WTC11 (cell line): ENCODE results near the gene FALEC. TPM values are rescaled to one million over a fixed set of nuclear protein-coding genes. Genes with fewer than 3 reads are reported as not detected.

ENCODE experiments used
- ATAC-seq: fragments of 200-7000 bp; cut with Tn5 transposase; 2 replicates; pipeline ENCODE4 v1.10.0; 2021; ENCODE audit warnings: mild to moderate bottlenecking, moderate library complexity
- CTCF ChIA-PET: fragments of 300-600 bp; sonication (Branson Sonifier 250); formaldehyde crosslinking; loops from one replicate; lab custom pipeline; 2021; ENCODE audit warnings: antibody characterized with exemption; lab: Charles Lee
- POLR2A ChIA-PET: fragments of 350-600 bp; sonication (Branson Sonifier 250); formaldehyde crosslinking; loops from one replicate; lab custom pipeline; 2021; ENCODE audit warnings: antibody characterized with exemption; lab: Charles Lee
- DNase-seq: peaks from one replicate; pipeline ENCODE4 v3.0.0; 2021; ENCODE audit warnings: low spot score
- H3K27ac Mint-ChIP-seq: 2 replicates; pipeline ENCODE4 v1.8.0; 2021; ENCODE audit warnings: mixed read lengths
- H3K27me3 Mint-ChIP-seq: 2 replicates; pipeline ENCODE4 v1.8.0; 2021; ENCODE audit warnings: low read depth, mild to moderate bottlenecking, moderate library complexity, mixed read lengths
- H3K36me3 Mint-ChIP-seq: 2 replicates; pipeline ENCODE4 v1.8.0; 2021; ENCODE audit warnings: mixed read lengths
- H3K4me1 Mint-ChIP-seq: 2 replicates; pipeline ENCODE4 v1.8.0; 2022; ENCODE audit warnings: mixed read lengths
- H3K4me3 Mint-ChIP-seq: 2 replicates; pipeline ENCODE4 v1.8.0; 2021; ENCODE audit warnings: mild to moderate bottlenecking, moderate library complexity, mixed read lengths
- H3K9me3 Mint-ChIP-seq: 2 replicates; pipeline ENCODE4 v1.8.0; 2021; ENCODE audit warnings: mixed read lengths
- ELF4 ChIP-seq: sonication (generic); formaldehyde crosslinking; IDR thresholded peaks from 2 replicates; pipeline ENCODE4 v1.8.1; 2022; ENCODE audit warnings: low read depth, mild to moderate bottlenecking, moderate library complexity, missing genetic modification reagents
- EMX1 ChIP-seq: fragments of 250-450 bp; sonication (Bioruptor Pico); IDR thresholded peaks from 2 replicates; pipeline ENCODE4 v1.8.0; 2021; ENCODE audit warnings: mild to moderate bottlenecking
- GABPB1 ChIP-seq: sonication (generic); formaldehyde crosslinking; IDR thresholded peaks from 2 replicates; pipeline ENCODE4 v1.8.1; 2023; ENCODE audit warnings: mild to moderate bottlenecking, missing genetic modification reagents
- MXD4 ChIP-seq: fragments of 250-450 bp; sonication (Bioruptor Pico); IDR thresholded peaks from 2 replicates; pipeline ENCODE4 v1.8.0; 2021; ENCODE audit warnings: mild to moderate bottlenecking, moderate library complexity, borderline replicate concordance
- NFYB ChIP-seq: sonication (generic); formaldehyde crosslinking; conservative IDR thresholded peaks from 2 replicates; pipeline ENCODE4 v1.8.0; 2022; ENCODE audit warnings: low read depth, missing genetic modification reagents
- NR1H2 ChIP-seq: sonication (generic); formaldehyde crosslinking; IDR thresholded peaks from 2 replicates; pipeline ENCODE4 v1.9.0; 2021; ENCODE audit warnings: mild to moderate bottlenecking, moderate library complexity, missing genetic modification reagents
- NR2C2 ChIP-seq: sonication (generic); formaldehyde crosslinking; IDR thresholded peaks from 2 replicates; pipeline ENCODE4 v1.8.0; 2022; ENCODE audit warnings: mild to moderate bottlenecking, missing genetic modification reagents
- NR3C1 ChIP-seq: sonication (generic); formaldehyde crosslinking; conservative IDR thresholded peaks from 2 replicates; pipeline ENCODE4 v1.8.1; 2023; ENCODE audit warnings: low read depth, mild to moderate bottlenecking, missing genetic modification reagents
- SMAD3 ChIP-seq: sonication (generic); formaldehyde crosslinking; IDR thresholded peaks from 2 replicates; pipeline ENCODE4 v1.8.0; 2022; ENCODE audit warnings: missing genetic modification reagents, mild to moderate bottlenecking, borderline replicate concordance
- ZNF416 ChIP-seq: fragments of 250-450 bp; sonication (Bioruptor Pico); IDR thresholded peaks from 2 replicates; pipeline ENCODE4 v1.9.0; 2021; ENCODE audit warnings: mild to moderate bottlenecking, inconsistent platforms
- ZNF423 ChIP-seq: fragments of 250-450 bp; sonication (Bioruptor Pico); IDR thresholded peaks from 2 replicates; pipeline ENCODE4 v2.1.2; 2022; ENCODE audit warnings: mild to moderate bottlenecking, moderate library complexity
- ZNF671 ChIP-seq: fragments of 250-450 bp; sonication (Bioruptor Pico); IDR thresholded peaks from 2 replicates; pipeline ENCODE4 v1.8.0; 2021; ENCODE audit warnings: mild to moderate bottlenecking
- total RNA-seq: library from RNA; stranded (reverse); gene quantifications from 3 replicates; pipeline ENCODE4 v1.2.3, GENCODE V29; 2021
- TF ChIP-seq, protein P1 (sequence below): sonication (generic); formaldehyde crosslinking; IDR thresholded peaks from 2 replicates; pipeline ENCODE4 v1.8.0; 2023; ENCODE audit warnings: mild to moderate bottlenecking, missing genetic modification reagents
- TF ChIP-seq, protein P2 (sequence below): sonication (generic); formaldehyde crosslinking; IDR thresholded peaks from 2 replicates; pipeline ENCODE4 v1.8.1; 2022; ENCODE audit warnings: low read depth, missing genetic modification reagents, borderline replicate concordance
- TF ChIP-seq, protein P3 (sequence below): sonication (generic); formaldehyde crosslinking; IDR thresholded peaks from 2 replicates; pipeline ENCODE4 v1.8.1; 2023; ENCODE audit warnings: mild to moderate bottlenecking, missing genetic modification reagents, borderline replicate concordance
- TF ChIP-seq, protein P4 (sequence below): sonication (generic); formaldehyde crosslinking; IDR thresholded peaks from 2 replicates; pipeline ENCODE4 v1.8.0; 2022; ENCODE audit warnings: mild to moderate bottlenecking, missing genetic modification reagents
- TF ChIP-seq, protein P5 (sequence below): sonication (generic); formaldehyde crosslinking; IDR thresholded peaks from 2 replicates; pipeline ENCODE4 v1.8.0; 2022; ENCODE audit warnings: mild to moderate bottlenecking, missing genetic modification reagents
- TF ChIP-seq, protein P6 (sequence below): sonication (generic); formaldehyde crosslinking; IDR thresholded peaks from 2 replicates; pipeline ENCODE4 v1.8.1; 2023; ENCODE audit warnings: mild to moderate bottlenecking, missing genetic modification reagents

The FALEC gene
- total RNA-seq, 1 experiment from 2014 or later = 1.2 TPM

DNA sequence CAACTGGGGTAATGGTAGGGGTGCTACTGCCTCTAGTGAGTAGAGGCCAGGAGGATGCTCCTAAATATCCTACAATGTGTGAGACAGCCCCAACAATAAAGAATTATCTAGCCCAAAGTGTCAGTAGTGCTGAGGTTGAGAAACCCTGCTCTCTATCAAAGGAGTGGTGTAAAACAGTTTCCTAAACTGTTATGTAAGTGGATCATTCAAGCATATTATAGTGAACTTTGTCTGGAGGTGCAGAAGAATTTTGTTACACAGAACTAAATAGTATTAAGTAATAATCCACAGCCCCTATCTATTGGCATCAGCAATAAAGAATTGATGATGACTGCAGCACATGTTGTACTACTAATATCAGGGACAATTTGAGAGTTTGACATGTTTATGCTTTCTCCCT is 48.6 kb upstream of the FALEC start (continued):
- TF ChIP-seq ZNF423 (CRISPR knock-in tag) = no peak
- TF ChIP-seq, protein P1, sequence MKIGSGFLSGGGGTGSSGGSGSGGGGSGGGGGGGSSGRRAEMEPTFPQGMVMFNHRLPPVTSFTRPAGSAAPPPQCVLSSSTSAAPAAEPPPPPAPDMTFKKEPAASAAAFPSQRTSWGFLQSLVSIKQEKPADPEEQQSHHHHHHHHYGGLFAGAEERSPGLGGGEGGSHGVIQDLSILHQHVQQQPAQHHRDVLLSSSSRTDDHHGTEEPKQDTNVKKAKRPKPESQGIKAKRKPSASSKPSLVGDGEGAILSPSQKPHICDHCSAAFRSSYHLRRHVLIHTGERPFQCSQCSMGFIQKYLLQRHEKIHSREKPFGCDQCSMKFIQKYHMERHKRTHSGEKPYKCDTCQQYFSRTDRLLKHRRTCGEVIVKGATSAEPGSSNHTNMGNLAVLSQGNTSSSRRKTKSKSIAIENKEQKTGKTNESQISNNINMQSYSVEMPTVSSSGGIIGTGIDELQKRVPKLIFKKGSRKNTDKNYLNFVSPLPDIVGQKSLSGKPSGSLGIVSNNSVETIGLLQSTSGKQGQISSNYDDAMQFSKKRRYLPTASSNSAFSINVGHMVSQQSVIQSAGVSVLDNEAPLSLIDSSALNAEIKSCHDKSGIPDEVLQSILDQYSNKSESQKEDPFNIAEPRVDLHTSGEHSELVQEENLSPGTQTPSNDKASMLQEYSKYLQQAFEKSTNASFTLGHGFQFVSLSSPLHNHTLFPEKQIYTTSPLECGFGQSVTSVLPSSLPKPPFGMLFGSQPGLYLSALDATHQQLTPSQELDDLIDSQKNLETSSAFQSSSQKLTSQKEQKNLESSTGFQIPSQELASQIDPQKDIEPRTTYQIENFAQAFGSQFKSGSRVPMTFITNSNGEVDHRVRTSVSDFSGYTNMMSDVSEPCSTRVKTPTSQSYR (CRISPR knock-in tag) = no peak
- TF ChIP-seq, protein P2, sequence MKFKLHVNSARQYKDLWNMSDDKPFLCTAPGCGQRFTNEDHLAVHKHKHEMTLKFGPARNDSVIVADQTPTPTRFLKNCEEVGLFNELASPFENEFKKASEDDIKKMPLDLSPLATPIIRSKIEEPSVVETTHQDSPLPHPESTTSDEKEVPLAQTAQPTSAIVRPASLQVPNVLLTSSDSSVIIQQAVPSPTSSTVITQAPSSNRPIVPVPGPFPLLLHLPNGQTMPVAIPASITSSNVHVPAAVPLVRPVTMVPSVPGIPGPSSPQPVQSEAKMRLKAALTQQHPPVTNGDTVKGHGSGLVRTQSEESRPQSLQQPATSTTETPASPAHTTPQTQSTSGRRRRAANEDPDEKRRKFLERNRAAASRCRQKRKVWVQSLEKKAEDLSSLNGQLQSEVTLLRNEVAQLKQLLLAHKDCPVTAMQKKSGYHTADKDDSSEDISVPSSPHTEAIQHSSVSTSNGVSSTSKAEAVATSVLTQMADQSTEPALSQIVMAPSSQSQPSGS = no peak
- no peak for TF ChIP-seq NR2C2 (CRISPR knock-in tag)
- TF ChIP-seq NFYB (CRISPR knock-in tag) = no peak
- no peak for TF ChIP-seq EMX1 (CRISPR knock-in tag)

DNA sequence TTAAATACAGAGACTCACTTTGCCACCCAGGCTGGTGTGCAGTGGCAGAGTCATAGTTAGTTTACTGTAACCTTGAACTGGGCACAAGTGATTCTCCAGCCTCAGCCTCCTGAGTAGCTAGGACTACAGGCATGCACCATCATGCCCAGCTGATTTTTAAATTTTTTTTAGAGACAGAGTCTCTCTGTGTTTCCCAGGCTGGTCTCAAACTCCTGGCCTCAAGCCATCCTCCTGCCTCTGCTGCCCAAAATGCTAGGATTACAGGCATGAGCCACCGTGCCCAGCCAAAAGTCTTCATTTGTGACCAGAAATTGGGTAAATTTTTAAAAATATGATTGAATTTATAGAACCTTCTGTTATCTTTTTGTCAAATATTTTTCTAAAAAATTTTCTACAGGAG is 46.3 kb upstream of the FALEC start:
- CTCF ChIA-PET = no interaction called here

More for the DNA sequence above, 46.3 kb upstream of the FALEC start:
- POLR2A ChIA-PET = no interaction called here
- H3K27me3 Mint-ChIP-seq = no peaks in the 10 kb centered on the region
- peaks cover 47% of the 10 kb centered on the region for H3K36me3 Mint-ChIP-seq
- no peak overlapping the region for H3K27ac Mint-ChIP-seq
- H3K4me3 Mint-ChIP-seq = no peak overlapping the region
- TF ChIP-seq NR1H2 (CRISPR knock-in tag) (no peak), SMAD3 (CRISPR knock-in tag) (no peak), ZNF416 (CRISPR knock-in tag) (no peak), MXD4 (CRISPR knock-in tag) (no peak), ZNF671 (no peak), GABPB1 (no peak), ELF4 (CRISPR knock-in tag) (no peak), NR3C1 (CRISPR knock-in tag) (no peak)
- TF ChIP-seq, protein P3, sequence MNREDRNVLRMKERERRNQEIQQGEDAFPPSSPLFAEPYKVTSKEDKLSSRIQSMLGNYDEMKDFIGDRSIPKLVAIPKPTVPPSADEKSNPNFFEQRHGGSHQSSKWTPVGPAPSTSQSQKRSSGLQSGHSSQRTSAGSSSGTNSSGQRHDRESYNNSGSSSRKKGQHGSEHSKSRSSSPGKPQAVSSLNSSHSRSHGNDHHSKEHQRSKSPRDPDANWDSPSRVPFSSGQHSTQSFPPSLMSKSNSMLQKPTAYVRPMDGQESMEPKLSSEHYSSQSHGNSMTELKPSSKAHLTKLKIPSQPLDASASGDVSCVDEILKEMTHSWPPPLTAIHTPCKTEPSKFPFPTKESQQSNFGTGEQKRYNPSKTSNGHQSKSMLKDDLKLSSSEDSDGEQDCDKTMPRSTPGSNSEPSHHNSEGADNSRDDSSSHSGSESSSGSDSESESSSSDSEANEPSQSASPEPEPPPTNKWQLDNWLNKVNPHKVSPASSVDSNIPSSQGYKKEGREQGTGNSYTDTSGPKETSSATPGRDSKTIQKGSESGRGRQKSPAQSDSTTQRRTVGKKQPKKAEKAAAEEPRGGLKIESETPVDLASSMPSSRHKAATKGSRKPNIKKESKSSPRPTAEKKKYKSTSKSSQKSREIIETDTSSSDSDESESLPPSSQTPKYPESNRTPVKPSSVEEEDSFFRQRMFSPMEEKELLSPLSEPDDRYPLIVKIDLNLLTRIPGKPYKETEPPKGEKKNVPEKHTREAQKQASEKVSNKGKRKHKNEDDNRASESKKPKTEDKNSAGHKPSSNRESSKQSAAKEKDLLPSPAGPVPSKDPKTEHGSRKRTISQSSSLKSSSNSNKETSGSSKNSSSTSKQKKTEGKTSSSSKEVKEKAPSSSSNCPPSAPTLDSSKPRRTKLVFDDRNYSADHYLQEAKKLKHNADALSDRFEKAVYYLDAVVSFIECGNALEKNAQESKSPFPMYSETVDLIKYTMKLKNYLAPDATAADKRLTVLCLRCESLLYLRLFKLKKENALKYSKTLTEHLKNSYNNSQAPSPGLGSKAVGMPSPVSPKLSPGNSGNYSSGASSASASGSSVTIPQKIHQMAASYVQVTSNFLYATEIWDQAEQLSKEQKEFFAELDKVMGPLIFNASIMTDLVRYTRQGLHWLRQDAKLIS (CRISPR knock-in tag) = no peak
- TF ChIP-seq, protein P4, sequence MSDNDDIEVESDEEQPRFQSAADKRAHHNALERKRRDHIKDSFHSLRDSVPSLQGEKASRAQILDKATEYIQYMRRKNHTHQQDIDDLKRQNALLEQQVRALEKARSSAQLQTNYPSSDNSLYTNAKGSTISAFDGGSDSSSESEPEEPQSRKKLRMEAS (CRISPR knock-in tag) = no peak
- TF ChIP-seq, protein P5, sequence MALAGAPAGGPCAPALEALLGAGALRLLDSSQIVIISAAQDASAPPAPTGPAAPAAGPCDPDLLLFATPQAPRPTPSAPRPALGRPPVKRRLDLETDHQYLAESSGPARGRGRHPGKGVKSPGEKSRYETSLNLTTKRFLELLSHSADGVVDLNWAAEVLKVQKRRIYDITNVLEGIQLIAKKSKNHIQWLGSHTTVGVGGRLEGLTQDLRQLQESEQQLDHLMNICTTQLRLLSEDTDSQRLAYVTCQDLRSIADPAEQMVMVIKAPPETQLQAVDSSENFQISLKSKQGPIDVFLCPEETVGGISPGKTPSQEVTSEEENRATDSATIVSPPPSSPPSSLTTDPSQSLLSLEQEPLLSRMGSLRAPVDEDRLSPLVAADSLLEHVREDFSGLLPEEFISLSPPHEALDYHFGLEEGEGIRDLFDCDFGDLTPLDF = no peak
- TF ChIP-seq, protein P6, sequence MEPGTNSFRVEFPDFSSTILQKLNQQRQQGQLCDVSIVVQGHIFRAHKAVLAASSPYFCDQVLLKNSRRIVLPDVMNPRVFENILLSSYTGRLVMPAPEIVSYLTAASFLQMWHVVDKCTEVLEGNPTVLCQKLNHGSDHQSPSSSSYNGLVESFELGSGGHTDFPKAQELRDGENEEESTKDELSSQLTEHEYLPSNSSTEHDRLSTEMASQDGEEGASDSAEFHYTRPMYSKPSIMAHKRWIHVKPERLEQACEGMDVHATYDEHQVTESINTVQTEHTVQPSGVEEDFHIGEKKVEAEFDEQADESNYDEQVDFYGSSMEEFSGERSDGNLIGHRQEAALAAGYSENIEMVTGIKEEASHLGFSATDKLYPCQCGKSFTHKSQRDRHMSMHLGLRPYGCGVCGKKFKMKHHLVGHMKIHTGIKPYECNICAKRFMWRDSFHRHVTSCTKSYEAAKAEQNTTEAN = no peak
- H3K9me3 Mint-ChIP-seq = no peaks in the 10 kb centered on the region
- no peak for ATAC-seq
- no peak for DNase-seq
- peaks cover 11% of the 10 kb centered on the region for H3K4me1 Mint-ChIP-seq
